ENCODE measurements around the gene PALM.
A peak's percentile ranks its signal among the peaks of the same experiment; 100 is the strongest.

PALM gene

DNA sequence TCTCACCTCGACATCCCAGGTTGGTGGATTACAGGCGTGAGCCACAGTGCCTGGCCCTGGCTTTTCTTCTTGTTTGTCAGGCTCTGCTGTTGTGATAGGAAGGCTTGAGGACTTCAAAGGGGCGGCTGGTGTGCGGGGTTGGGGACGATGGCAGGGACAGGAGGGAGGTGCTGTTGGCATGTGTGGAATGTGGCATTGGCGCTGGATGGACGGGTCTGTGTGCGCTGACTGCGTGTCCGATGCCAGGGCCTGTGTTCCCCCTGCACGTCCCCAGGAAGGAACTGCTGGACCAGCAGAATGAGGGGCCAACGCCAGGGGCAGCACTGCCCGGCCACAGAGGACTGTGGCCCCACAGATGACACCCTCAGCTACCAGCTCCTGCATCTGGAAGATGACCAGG lies 75.8 kb downstream of the PALM start:
- TF ChIP-seq, protein P1, sequence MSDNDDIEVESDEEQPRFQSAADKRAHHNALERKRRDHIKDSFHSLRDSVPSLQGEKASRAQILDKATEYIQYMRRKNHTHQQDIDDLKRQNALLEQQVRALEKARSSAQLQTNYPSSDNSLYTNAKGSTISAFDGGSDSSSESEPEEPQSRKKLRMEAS (IDR thresholded peaks at IDR 0.05), result peak; percentile 26; the same call in 1 of the 2 replicates
- TF ChIP-seq TCF12 (IDR thresholded peaks at IDR 0.05; ENCODE audit: low read depth), result 0 out of 2 replicates have a peak, but pooled peaks have one; percentile 32
- TF ChIP-seq TEAD4 (IDR thresholded peaks at IDR 0.05), result peak; percentile 86
- TF ChIP-seq ZBTB7A (IDR thresholded peaks at IDR 0.05; ENCODE audit: low read depth), result no peak
- TF ChIP-seq, protein P2, sequence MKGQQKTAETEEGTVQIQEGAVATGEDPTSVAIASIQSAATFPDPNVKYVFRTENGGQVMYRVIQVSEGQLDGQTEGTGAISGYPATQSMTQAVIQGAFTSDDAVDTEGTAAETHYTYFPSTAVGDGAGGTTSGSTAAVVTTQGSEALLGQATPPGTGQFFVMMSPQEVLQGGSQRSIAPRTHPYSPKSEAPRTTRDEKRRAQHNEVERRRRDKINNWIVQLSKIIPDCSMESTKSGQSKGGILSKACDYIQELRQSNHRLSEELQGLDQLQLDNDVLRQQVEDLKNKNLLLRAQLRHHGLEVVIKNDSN (IDR thresholded peaks at IDR 0.05), result no peak

DNA sequence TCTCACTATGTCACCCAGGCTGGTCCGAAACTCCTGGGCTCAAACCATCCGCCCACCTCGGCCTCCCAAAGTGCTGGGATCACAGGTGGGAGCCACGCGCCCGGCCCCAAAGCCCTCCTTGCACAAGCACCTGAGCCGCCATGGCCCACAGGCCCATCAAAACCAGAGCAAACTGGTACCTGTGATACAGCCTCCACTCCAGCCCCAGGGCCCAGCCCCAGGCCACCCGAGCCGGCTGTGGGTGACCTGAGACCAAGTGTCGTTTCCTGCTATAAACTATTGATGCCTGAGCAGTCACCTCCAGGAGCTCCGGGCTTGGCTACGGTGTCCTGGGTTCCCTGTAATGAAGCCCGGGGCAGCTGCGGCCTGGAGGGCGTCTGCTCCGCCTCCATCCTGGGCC lies 78.8 kb downstream of the PALM start:
- TF ChIP-seq YY1 (IDR thresholded peaks at IDR 0.05; ENCODE audit: low read depth) (no peak), FOXM1 (IDR thresholded peaks at IDR 0.05; ENCODE audit: borderline replicate concordance, low read depth) (no peak), ZBTB7A (IDR thresholded peaks at IDR 0.05; ENCODE audit: low read depth) (no peak), RAD21 (IDR thresholded peaks at IDR 0.05; ENCODE audit: low read depth) (no peak), NFIC (IDR thresholded peaks at IDR 0.05) (no peak), EP300 (IDR thresholded peaks at IDR 0.05; ENCODE audit: borderline replicate concordance) (no peak), TEAD4 (IDR thresholded peaks at IDR 0.05) (no peak), TAF1 (IDR thresholded peaks at IDR 0.05; ENCODE audit: low read depth) (no peak), EGR1 (IDR thresholded peaks at IDR 0.05) (no peak), CEBPB (IDR thresholded peaks at IDR 0.05) (no peak), TCF12 (IDR thresholded peaks at IDR 0.05; ENCODE audit: low read depth) (no peak)
- TF ChIP-seq, protein P2 (IDR thresholded peaks at IDR 0.05), result no peak
- TF ChIP-seq, protein P3, sequence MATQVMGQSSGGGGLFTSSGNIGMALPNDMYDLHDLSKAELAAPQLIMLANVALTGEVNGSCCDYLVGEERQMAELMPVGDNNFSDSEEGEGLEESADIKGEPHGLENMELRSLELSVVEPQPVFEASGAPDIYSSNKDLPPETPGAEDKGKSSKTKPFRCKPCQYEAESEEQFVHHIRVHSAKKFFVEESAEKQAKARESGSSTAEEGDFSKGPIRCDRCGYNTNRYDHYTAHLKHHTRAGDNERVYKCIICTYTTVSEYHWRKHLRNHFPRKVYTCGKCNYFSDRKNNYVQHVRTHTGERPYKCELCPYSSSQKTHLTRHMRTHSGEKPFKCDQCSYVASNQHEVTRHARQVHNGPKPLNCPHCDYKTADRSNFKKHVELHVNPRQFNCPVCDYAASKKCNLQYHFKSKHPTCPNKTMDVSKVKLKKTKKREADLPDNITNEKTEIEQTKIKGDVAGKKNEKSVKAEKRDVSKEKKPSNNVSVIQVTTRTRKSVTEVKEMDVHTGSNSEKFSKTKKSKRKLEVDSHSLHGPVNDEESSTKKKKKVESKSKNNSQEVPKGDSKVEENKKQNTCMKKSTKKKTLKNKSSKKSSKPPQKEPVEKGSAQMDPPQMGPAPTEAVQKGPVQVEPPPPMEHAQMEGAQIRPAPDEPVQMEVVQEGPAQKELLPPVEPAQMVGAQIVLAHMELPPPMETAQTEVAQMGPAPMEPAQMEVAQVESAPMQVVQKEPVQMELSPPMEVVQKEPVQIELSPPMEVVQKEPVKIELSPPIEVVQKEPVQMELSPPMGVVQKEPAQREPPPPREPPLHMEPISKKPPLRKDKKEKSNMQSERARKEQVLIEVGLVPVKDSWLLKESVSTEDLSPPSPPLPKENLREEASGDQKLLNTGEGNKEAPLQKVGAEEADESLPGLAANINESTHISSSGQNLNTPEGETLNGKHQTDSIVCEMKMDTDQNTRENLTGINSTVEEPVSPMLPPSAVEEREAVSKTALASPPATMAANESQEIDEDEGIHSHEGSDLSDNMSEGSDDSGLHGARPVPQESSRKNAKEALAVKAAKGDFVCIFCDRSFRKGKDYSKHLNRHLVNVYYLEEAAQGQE (IDR thresholded peaks at IDR 0.05; ENCODE audit: low read depth), result no peak

DNA sequence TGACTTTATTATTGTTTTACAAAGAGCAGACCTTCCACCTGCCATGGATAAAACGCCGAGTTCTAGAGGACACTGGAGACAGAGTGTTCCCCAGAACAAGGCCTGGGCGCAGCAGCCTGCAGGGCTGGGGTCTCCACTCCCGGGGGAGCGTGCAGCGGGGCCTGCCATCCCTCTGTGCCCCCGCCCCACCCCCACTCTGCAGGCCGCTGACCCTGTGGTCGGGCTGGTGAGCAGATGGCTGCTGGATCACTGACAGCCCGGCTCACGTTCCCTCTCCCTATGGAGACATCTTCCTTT lies 79.9 kb downstream of the PALM start:
- TF ChIP-seq RAD21 (IDR thresholded peaks at IDR 0.05; ENCODE audit: low read depth) (no peak), TCF12 (IDR thresholded peaks at IDR 0.05; ENCODE audit: low read depth) (no peak), YY1 (IDR thresholded peaks at IDR 0.05; ENCODE audit: low read depth) (no peak), CREB1 (IDR thresholded peaks at IDR 0.05; ENCODE audit: low read depth) (no peak), CEBPB (IDR thresholded peaks at IDR 0.05) (no peak), ZBTB7A (IDR thresholded peaks at IDR 0.05; ENCODE audit: low read depth) (no peak), TAF1 (IDR thresholded peaks at IDR 0.05; ENCODE audit: low read depth) (no peak), NFIC (IDR thresholded peaks at IDR 0.05) (no peak), EP300 (IDR thresholded peaks at IDR 0.05; ENCODE audit: borderline replicate concordance) (no peak)
- TF ChIP-seq, protein P2 (IDR thresholded peaks at IDR 0.05), result no peak

DNA sequence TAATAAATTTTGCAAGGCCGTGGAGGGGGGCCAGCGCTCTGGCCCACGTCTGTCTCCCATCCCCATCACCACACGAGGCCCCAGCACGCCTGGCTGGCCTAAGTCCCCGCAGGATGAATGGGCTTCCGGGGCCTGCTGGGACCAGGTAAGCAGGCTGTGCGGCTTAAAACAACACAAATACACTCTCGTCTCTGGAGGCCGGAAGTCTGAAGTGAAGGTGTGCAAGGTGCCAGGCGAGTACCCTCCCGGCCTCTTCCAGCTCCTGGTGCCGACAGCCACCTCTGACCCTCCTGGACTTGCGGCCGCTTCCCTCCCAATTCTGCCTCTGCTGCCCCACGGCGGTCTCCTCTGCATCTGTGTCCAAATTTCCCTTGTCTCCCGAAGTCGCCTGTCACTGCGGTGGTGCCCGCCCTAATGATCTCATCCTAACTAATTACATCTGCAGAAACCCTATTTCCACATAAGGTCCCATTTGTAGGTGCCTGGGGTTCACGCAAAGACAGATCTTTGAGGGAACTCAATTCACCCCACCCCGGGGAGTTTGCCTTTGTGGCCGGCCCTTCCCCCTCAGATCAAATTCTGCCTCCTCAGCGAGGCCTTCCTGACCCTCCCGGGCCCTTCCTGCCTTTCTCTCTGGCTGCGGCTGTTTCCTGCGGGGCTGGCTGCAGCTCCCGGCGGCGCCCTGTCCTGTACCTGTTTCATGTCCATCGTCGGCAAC lies 80.4 kb downstream of the PALM start:
- TF ChIP-seq CREB1 (IDR thresholded peaks at IDR 0.05; ENCODE audit: low read depth) (no peak), CEBPB (IDR thresholded peaks at IDR 0.05) (no peak), YY1 (IDR thresholded peaks at IDR 0.05; ENCODE audit: low read depth) (no peak), TEAD4 (IDR thresholded peaks at IDR 0.05) (no peak), EP300 (IDR thresholded peaks at IDR 0.05; ENCODE audit: borderline replicate concordance) (no peak), FOXM1 (IDR thresholded peaks at IDR 0.05; ENCODE audit: borderline replicate concordance, low read depth) (no peak), NFIC (IDR thresholded peaks at IDR 0.05) (no peak), ZBTB7A (IDR thresholded peaks at IDR 0.05; ENCODE audit: low read depth) (no peak), EGR1 (IDR thresholded peaks at IDR 0.05) (no peak), RAD21 (IDR thresholded peaks at IDR 0.05; ENCODE audit: low read depth) (no peak)
- TF ChIP-seq, protein P2 (IDR thresholded peaks at IDR 0.05), result no peak
- TF ChIP-seq, protein P1 (IDR thresholded peaks at IDR 0.05), result no peak
- TF ChIP-seq, protein P3 (IDR thresholded peaks at IDR 0.05; ENCODE audit: low read depth), result no peak

DNA sequence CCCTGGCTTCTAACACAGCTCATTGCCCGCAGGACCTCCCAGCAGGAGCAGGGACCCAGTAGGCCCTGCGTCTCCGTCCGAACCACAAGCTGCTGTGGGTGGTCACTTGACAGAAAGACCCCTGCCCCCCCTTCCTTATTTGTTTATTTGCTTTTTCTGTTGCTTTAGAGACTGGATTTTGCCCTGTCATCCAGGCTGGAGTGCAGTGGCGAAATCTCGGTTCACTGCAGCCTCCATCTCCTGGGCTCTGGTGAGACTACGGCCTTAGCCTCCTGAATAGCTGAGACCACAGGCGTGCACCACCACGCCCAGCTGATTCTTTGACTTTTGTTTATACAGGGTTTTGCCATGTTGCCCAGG lies 80.9 kb downstream of the PALM start:
- no peak for TF ChIP-seq EGR1 (IDR thresholded peaks at IDR 0.05)
- TF ChIP-seq NFIC (IDR thresholded peaks at IDR 0.05), result no peak
- no peak for TF ChIP-seq CEBPB (IDR thresholded peaks at IDR 0.05)
- no peak for TF ChIP-seq RAD21 (IDR thresholded peaks at IDR 0.05; ENCODE audit: low read depth)
- no peak for TF ChIP-seq TEAD4 (IDR thresholded peaks at IDR 0.05)
- TF ChIP-seq TAF1 (IDR thresholded peaks at IDR 0.05; ENCODE audit: low read depth), result no peak
- TF ChIP-seq CREB1 (IDR thresholded peaks at IDR 0.05; ENCODE audit: low read depth), result no peak
- no peak for TF ChIP-seq TCF12 (IDR thresholded peaks at IDR 0.05; ENCODE audit: low read depth)
- no peak for TF ChIP-seq ZBTB7A (IDR thresholded peaks at IDR 0.05; ENCODE audit: low read depth)
- TF ChIP-seq FOXM1 (IDR thresholded peaks at IDR 0.05; ENCODE audit: borderline replicate concordance, low read depth), result no peak
